Measurements from ENCODE around the gene TIMMDC1.
"Not testable (repeated sequence)": the region's sequence is repeated elsewhere in the genome, so short reads cannot be mapped to it uniquely, and the experiment has no call there.

The TIMMDC1 gene

DNA sequence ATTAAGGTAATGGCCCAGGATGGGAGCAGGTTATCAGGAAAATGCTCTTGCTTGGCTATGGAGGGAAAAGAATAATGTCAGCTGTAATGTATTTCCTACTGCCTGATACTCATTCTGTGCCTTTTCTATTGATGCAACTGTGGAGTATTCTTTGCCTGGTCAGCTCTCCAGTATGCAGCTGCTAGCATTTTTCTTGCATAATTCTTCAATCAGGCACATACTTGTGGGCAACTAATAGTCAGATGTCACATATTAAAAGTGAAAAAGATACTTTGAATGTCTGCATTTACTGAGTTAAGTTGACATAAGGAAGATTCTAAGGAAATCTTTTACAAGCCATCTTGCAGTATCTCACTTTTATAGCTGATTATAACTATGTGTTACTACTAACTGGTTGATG lies 31.5 kb downstream of the TIMMDC1 start:
- no peak overlapping the region for H3K4me3 Mint-ChIP-seq
- no peaks in the 10 kb centered on the region for H3K4me1 Mint-ChIP-seq (ENCODE audit: low read depth)
- H3K36me3 Mint-ChIP-seq (ENCODE audit: low read depth): peaks cover 11% of the 10 kb centered on the region
- no peaks in the 10 kb centered on the region for H3K9me3 Mint-ChIP-seq
- H3K27me3 Mint-ChIP-seq (ENCODE audit: low read depth): no peaks in the 10 kb centered on the region
- no peak overlapping the region for H3K27ac Mint-ChIP-seq
- no peak for DNase-seq (ENCODE audit: low spot score)

GRCh38 chr3:119530456-119530855 lies 32.1 kb downstream of the TIMMDC1 start:
- Mint-ChIP-seq H3K4me3 (no peak overlapping the region), H3K36me3 (ENCODE audit: low read depth) (peaks cover 10% of the 10 kb centered on the region), H3K9me3 (no peaks in the 10 kb centered on the region), H3K27me3 (ENCODE audit: low read depth) (no peaks in the 10 kb centered on the region), H3K27ac (no peak overlapping the region), H3K4me1 (ENCODE audit: low read depth) (no peaks in the 10 kb centered on the region)
- DNase-seq (ENCODE audit: low spot score): no peak

DNA sequence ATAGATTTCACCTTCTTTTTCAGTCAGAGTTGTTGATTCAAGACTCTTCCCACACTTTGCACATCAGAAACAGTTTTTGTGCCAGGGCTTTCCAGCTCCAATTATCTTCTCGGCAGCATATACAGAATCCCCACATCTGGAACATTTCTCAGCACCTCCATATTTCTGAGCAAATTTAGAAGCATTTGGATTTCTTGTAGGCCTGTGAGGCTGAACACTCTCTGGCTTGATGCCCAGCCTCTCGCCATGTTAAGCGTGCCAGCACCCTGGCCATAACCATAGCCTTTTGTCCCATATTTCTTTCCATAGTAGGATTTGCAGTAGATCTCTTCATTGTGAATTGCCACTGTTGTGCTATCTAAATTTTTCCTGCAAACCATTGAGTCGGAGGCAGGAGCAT lies 32.8 kb downstream of the TIMMDC1 start:
- Mint-ChIP-seq H3K27ac (no peak overlapping the region), H3K9me3 (no peaks in the 10 kb centered on the region)

GRCh38 chr3:119534296-119534695 lies 35.9 kb downstream of the TIMMDC1 start:
- no peaks in the 10 kb centered on the region for H3K27me3 Mint-ChIP-seq (ENCODE audit: low read depth)
- DNase-seq (ENCODE audit: low spot score): no peak
- no peak overlapping the region for H3K27ac Mint-ChIP-seq
- no peaks in the 10 kb centered on the region for H3K9me3 Mint-ChIP-seq
- no peaks in the 10 kb centered on the region for H3K36me3 Mint-ChIP-seq (ENCODE audit: low read depth)
- H3K4me1 Mint-ChIP-seq (ENCODE audit: low read depth): no peaks in the 10 kb centered on the region
- H3K4me3 Mint-ChIP-seq: no peak overlapping the region

More for the DNA sequence above, 32.8 kb downstream of the TIMMDC1 start:
- Mint-ChIP-seq H3K4me3 (no peak overlapping the region), H3K27me3 (ENCODE audit: low read depth) (no peaks in the 10 kb centered on the region), H3K4me1 (ENCODE audit: low read depth) (no peaks in the 10 kb centered on the region), H3K36me3 (ENCODE audit: low read depth) (peaks cover 9% of the 10 kb centered on the region)
- DNase-seq (ENCODE audit: low spot score): no peak

GRCh38 chr3:119536757-119537156 lies 38.4 kb downstream of the TIMMDC1 start:
- no peaks in the 10 kb centered on the region for H3K9me3 Mint-ChIP-seq
- no peak for DNase-seq (ENCODE audit: low spot score)
- H3K27ac Mint-ChIP-seq: no peak overlapping the region
- H3K36me3 Mint-ChIP-seq (ENCODE audit: low read depth): no peaks in the 10 kb centered on the region
- no peak overlapping the region for H3K4me3 Mint-ChIP-seq
- H3K4me1 Mint-ChIP-seq (ENCODE audit: low read depth): no peaks in the 10 kb centered on the region
- H3K27me3 Mint-ChIP-seq (ENCODE audit: low read depth): peaks cover 3% of the 10 kb centered on the region

DNA sequence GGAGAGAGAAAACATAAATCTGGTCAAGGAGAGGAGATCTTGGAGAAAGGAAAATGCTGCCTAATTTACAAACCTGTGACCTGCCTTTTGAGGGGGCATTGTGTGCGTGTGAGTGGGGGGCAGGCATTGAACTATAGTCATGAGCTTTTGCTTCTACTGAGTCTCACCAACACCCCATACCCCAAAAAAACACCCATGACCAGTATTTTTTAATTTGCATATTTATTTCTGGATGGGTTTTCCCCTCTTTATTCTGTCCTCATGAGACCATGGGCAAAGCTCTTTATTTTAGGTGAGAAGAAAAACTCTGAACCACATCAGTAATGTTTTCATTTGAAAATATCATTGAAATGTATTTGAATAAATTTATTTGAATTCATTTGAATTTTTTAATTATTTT lies 40.4 kb downstream of the TIMMDC1 start:
- H3K27me3 Mint-ChIP-seq (ENCODE audit: low read depth): peaks cover 4% of the 10 kb centered on the region
- H3K4me1 Mint-ChIP-seq (ENCODE audit: low read depth): no peaks in the 10 kb centered on the region
- H3K27ac Mint-ChIP-seq: no peak overlapping the region
- H3K9me3 Mint-ChIP-seq: no peaks in the 10 kb centered on the region
- no peak overlapping the region for H3K4me3 Mint-ChIP-seq
- no peaks in the 10 kb centered on the region for H3K36me3 Mint-ChIP-seq (ENCODE audit: low read depth)
- DNase-seq (ENCODE audit: low spot score): no peak

GRCh38 chr3:119541547-119541946 lies 43.2 kb downstream of the TIMMDC1 start:
- Mint-ChIP-seq H3K4me1 (ENCODE audit: low read depth) (no peaks in the 10 kb centered on the region), H3K27ac (no peak overlapping the region), H3K36me3 (ENCODE audit: low read depth) (peaks cover 3% of the 10 kb centered on the region), H3K27me3 (ENCODE audit: low read depth) (peaks cover 4% of the 10 kb centered on the region), H3K4me3 (no peak overlapping the region), H3K9me3 (no peaks in the 10 kb centered on the region)
- no peak for DNase-seq (ENCODE audit: low spot score)

DNA sequence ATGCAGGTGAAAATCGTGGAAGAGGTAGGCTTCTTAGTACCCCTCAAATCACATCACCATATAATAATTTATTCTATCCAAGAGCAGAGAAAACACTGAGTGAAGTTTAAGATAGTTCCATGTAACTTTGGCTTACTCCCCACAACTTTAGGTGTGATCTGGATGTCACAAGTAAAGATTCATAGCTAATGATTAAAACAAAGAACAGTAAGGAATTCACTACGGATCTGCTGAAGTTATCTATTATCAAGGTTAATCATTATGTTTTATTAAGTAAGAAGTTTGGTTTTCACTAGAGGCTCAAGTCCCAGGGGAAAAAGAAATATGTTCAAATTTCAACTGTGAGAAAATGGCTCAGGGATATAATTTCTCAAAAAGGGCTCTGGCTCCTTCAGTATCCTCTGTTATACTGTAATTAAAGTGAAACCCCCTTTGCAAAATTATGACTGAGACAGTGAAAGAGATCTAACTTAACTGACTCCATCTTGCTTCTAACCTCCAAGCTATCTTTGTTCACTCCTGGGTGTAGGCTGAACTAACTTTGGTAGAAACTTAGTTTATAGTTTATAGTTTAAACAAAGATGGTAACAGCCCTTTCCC lies 43.9 kb downstream of the TIMMDC1 start:
- peaks cover 4% of the 10 kb centered on the region for H3K27me3 Mint-ChIP-seq (ENCODE audit: low read depth)
- DNase-seq (ENCODE audit: low spot score): no peak
- H3K27ac Mint-ChIP-seq: no peak overlapping the region
- no peak overlapping the region for H3K4me3 Mint-ChIP-seq
- no peaks in the 10 kb centered on the region for H3K9me3 Mint-ChIP-seq
- H3K36me3 Mint-ChIP-seq (ENCODE audit: low read depth): peaks cover 3% of the 10 kb centered on the region
- no peaks in the 10 kb centered on the region for H3K4me1 Mint-ChIP-seq (ENCODE audit: low read depth)

DNA sequence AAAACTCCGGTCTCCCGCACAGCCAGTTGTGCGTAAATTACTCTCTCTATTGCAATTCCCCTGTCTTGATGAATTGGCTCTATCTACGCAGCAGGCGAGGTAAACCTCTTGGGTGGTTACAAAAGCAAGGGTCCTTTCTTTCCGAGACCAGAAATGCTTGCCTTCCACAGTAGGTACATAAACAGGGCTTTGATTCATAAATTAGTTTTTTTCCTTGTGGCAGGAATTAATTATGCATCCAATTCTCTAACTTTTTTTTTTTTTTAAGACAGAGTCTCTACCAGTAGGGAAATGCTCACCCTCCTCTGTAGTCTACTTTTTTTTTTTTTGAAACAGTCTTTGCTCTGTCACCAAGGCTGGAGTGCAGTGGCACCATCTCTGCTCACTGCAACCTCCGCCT lies 44.8 kb downstream of the TIMMDC1 start:
- H3K36me3 Mint-ChIP-seq (ENCODE audit: low read depth): peaks cover 3% of the 10 kb centered on the region
- H3K27ac Mint-ChIP-seq: no peak overlapping the region
- peaks cover 4% of the 10 kb centered on the region for H3K27me3 Mint-ChIP-seq (ENCODE audit: low read depth)
- no peaks in the 10 kb centered on the region for H3K4me1 Mint-ChIP-seq (ENCODE audit: low read depth)
- H3K4me3 Mint-ChIP-seq: no peak overlapping the region
- H3K9me3 Mint-ChIP-seq: no peaks in the 10 kb centered on the region
- DNase-seq (ENCODE audit: low spot score): no peak

GRCh38 chr3:119547227-119547626 lies 48.9 kb downstream of the TIMMDC1 start:
- Mint-ChIP-seq H3K27me3 (ENCODE audit: low read depth) (no peaks in the 10 kb centered on the region), H3K9me3 (no peaks in the 10 kb centered on the region), H3K27ac (no peak overlapping the region), H3K4me1 (ENCODE audit: low read depth) (peaks cover 5% of the 10 kb centered on the region), H3K4me3 (no peak overlapping the region), H3K36me3 (ENCODE audit: low read depth) (peaks cover 3% of the 10 kb centered on the region)
- no peak for DNase-seq (ENCODE audit: low spot score)

- no peak for DNase-seq (ENCODE audit: low spot score)
- Mint-ChIP-seq H3K36me3 (ENCODE audit: low read depth) (peaks cover 3% of the 10 kb centered on the region), H3K4me1 (ENCODE audit: low read depth) (peaks cover 5% of the 10 kb centered on the region), H3K4me3 (no peak overlapping the region), H3K27ac (no peak overlapping the region), H3K27me3 (ENCODE audit: low read depth) (no peaks in the 10 kb centered on the region), H3K9me3 (no peaks in the 10 kb centered on the region)
Measured at GRCh38 chr3:119548341-119548740, 50.0 kb downstream of the TIMMDC1 start.

DNA sequence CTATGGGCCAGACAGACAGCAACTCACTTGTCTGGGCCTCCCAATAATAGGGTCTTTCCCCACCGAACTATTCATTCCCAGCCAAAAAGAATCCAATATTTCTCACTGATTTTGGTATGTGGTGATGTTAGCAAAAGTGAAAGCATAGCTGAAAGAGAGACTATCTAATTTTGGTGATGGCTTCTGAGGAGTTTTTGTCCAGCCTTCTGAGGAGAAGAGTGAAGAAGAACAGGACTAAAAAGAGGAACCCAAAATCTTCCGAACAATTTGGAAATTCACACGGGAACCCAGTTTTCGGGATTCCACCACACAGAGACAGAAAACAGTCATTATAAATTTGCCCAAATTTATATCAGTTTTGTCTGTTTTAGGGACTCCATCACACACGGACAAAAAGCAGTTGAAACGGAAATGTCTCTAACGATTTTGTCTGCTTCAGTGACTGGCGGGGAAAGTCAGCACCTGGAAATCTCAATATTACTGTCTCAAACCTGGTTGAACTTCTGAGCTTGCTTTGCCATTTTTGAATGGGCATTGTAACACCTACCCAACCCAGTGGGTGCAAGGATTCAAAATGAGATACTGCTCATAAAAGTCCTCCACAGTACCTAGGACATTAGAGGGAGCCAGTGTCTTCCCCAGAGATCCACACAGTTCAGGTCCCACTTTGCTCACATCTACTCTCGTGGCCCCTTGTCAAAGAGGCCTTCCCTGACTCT lies 52.0 kb downstream of the TIMMDC1 start:
- Mint-ChIP-seq H3K36me3 (ENCODE audit: low read depth) (peaks cover 1% of the 10 kb centered on the region), H3K27me3 (ENCODE audit: low read depth) (no peaks in the 10 kb centered on the region), H3K4me1 (ENCODE audit: low read depth) (peaks cover 9% of the 10 kb centered on the region), H3K27ac (peak overlapping the region; percentile 29), H3K9me3 (no peaks in the 10 kb centered on the region), H3K4me3 (no peak overlapping the region)
- DNase-seq (ENCODE audit: low spot score): no peak

GRCh38 chr3:119551598-119551997 lies 53.3 kb downstream of the TIMMDC1 start:
- Mint-ChIP-seq H3K36me3 (ENCODE audit: low read depth) (peaks cover 13% of the 10 kb centered on the region), H3K9me3 (no peaks in the 10 kb centered on the region), H3K4me3 (no peak overlapping the region), H3K27ac (no peak overlapping the region), H3K27me3 (ENCODE audit: low read depth) (no peaks in the 10 kb centered on the region), H3K4me1 (ENCODE audit: low read depth) (peaks cover 15% of the 10 kb centered on the region)
- DNase-seq (ENCODE audit: low spot score): no peak

- not testable (repeated sequence) for DNase-seq (ENCODE audit: low spot score); H3K4me3 Mint-ChIP-seq; H3K9me3 Mint-ChIP-seq; H3K27ac Mint-ChIP-seq; H3K27me3 Mint-ChIP-seq (ENCODE audit: low read depth)
- Mint-ChIP-seq H3K4me1 (ENCODE audit: low read depth) (peaks cover 25% of the 10 kb centered on the region), H3K36me3 (ENCODE audit: low read depth) (peaks cover 20% of the 10 kb centered on the region)
Measured at GRCh38 chr3:119552928-119553327, 54.6 kb downstream of the TIMMDC1 start.
